DND-41 (cell line): ENCODE results near the gene TYW1.
"Not testable (repeated sequence)": the region's sequence is repeated elsewhere in the genome, so short reads cannot be mapped to it uniquely, and the experiment has no call there.

Experiments used
- EZH2 ChIP-seq: IDR thresholded peaks from 3 replicates; pipeline ENCODE4 v1.6.1; 2012; ENCODE audit warnings: borderline replicate concordance, low read depth, mild to moderate bottlenecking, moderate library complexity, low read length, inconsistent platforms; ENCODE audit not compliant: severe bottlenecking
- TF ChIP-seq, protein P1 (sequence below): IDR thresholded peaks from 2 replicates; pipeline ENCODE4 v1.5.1; 2012; ENCODE audit warnings: borderline replicate concordance, low read length, moderate library complexity, mild to moderate bottlenecking; ENCODE audit not compliant: poor library complexity, severe bottlenecking; ENCODE audit errors: extremely low read depth

DNA sequence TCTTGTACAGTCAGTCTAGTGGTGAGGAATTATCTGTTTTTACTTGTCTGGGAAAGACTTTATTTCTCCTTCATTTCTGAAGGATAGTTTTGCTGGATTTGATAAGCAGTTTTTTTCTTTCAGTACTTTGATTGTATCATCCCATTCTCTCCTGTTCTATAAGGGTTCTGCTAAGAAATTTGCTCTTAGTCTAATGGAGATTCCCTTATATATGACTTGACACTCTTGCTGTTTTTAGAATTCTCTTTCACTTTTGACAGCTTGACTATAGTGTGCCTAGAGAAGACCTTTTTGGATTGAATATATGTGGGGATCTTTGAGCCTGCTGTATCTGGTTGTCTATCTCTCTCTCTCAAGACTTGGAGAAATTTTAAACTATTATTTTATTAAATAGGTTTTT is 157.7 kb downstream of the TYW1 start:
- TF ChIP-seq, protein P1, sequence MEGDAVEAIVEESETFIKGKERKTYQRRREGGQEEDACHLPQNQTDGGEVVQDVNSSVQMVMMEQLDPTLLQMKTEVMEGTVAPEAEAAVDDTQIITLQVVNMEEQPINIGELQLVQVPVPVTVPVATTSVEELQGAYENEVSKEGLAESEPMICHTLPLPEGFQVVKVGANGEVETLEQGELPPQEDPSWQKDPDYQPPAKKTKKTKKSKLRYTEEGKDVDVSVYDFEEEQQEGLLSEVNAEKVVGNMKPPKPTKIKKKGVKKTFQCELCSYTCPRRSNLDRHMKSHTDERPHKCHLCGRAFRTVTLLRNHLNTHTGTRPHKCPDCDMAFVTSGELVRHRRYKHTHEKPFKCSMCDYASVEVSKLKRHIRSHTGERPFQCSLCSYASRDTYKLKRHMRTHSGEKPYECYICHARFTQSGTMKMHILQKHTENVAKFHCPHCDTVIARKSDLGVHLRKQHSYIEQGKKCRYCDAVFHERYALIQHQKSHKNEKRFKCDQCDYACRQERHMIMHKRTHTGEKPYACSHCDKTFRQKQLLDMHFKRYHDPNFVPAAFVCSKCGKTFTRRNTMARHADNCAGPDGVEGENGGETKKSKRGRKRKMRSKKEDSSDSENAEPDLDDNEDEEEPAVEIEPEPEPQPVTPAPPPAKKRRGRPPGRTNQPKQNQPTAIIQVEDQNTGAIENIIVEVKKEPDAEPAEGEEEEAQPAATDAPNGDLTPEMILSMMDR = not testable (repeated sequence)
- not testable (repeated sequence) for TF ChIP-seq EZH2
